ENCODE data around the gene ADGRG1. TPM values are rescaled to one million over a fixed set of nuclear protein-coding genes. Genes with fewer than 3 reads are reported as not detected.

The ADGRG1 gene
- total and polyA plus RNA-seq, 2 donors (not counting 1 experiment from before 2014, with no cell fraction given), result 1.6 to 1.8 TPM

- H2AFZ ChIP-seq (ENCODE audit: low read length), result no peak overlapping the region
- DNase-seq (ENCODE audit: low read depth in 2 of 2), result no peak
- no peak overlapping the region for H3K4me2 ChIP-seq (ENCODE audit: extremely low read depth, insufficient read depth, low read length)
- peaks cover under 1% of the 10 kb centered on the region for H3K27me3 ChIP-seq (ENCODE audit: control insufficient read depth, insufficient read depth, low read length)
- no peaks in the 10 kb centered on the region for H3K36me3 ChIP-seq (ENCODE audit: control insufficient read depth, insufficient read depth, low read length)
- no peaks in the 10 kb centered on the region for H3K9me3 ChIP-seq (ENCODE audit: control insufficient read depth, insufficient read depth, low read depth, low read length)
- no peak overlapping the region for H3K9ac ChIP-seq (ENCODE audit: insufficient read depth, low read length)
- no peaks in the 10 kb centered on the region for H3K79me2 ChIP-seq (ENCODE audit: control insufficient read depth, insufficient read depth, low read length)
- H3K27ac ChIP-seq (ENCODE audit: insufficient read depth, low read length), result no peak overlapping the region
- peaks cover 9% of the 10 kb centered on the region for H3K4me1 ChIP-seq (ENCODE audit: control insufficient read depth, extremely low read depth, insufficient read depth, low read length)
- H3K4me3 ChIP-seq (replicated peaks in 1 of 4; ENCODE audit: control extremely low read depth in 1 of 4, insufficient read depth in 1 of 4, low read depth in 3 of 4, low read length in 4 of 4), result no peak overlapping the region
- TF ChIP-seq CTCF (conservative IDR thresholded peaks at IDR 0.05 in 1 of 2, IDR thresholded peaks at IDR 0.05 in 1 of 2; ENCODE audit: low read depth in 1 of 2, low read length in 2 of 2), result no peak
- TF ChIP-seq EZH2 (IDR thresholded peaks at IDR 0.05; ENCODE audit: low read length, missing control alignments), result no peak
- no peaks in the 10 kb centered on the region for H4K20me1 ChIP-seq (ENCODE audit: control insufficient read depth, extremely low read depth, insufficient read depth, low read length)
Measured at GRCh38 chr16:57608462-57609113, 19.8 kb upstream of the ADGRG1 start.

- Histone ChIP-seq H3K4me2 (ENCODE audit: extremely low read depth, insufficient read depth, low read length) (no peak overlapping the region), H3K9ac (ENCODE audit: insufficient read depth, low read length) (no peak overlapping the region), H3K4me3 (replicated peaks in 1 of 4; ENCODE audit: control extremely low read depth in 1 of 4, insufficient read depth in 1 of 4, low read depth in 3 of 4, low read length in 4 of 4) (no peak overlapping the region), H3K9me3 (ENCODE audit: control insufficient read depth, insufficient read depth, low read depth, low read length) (no peaks in the 10 kb centered on the region), H2AFZ (ENCODE audit: low read length) (no peak overlapping the region), H3K4me1 (ENCODE audit: control insufficient read depth, extremely low read depth, insufficient read depth, low read length) (peaks cover 9% of the 10 kb centered on the region), H4K20me1 (ENCODE audit: control insufficient read depth, extremely low read depth, insufficient read depth, low read length) (no peaks in the 10 kb centered on the region), H3K36me3 (ENCODE audit: control insufficient read depth, insufficient read depth, low read length) (no peaks in the 10 kb centered on the region), H3K27ac (ENCODE audit: insufficient read depth, low read length) (no peak overlapping the region), H3K79me2 (ENCODE audit: control insufficient read depth, insufficient read depth, low read length) (no peaks in the 10 kb centered on the region), H3K27me3 (ENCODE audit: control insufficient read depth, insufficient read depth, low read length) (no peaks in the 10 kb centered on the region)
- DNase-seq (ENCODE audit: low read depth in 2 of 2), result peak; percentile 15 to 41
- no peak for TF ChIP-seq CTCF (conservative IDR thresholded peaks at IDR 0.05 in 1 of 2, IDR thresholded peaks at IDR 0.05 in 1 of 2; ENCODE audit: low read depth in 1 of 2, low read length in 2 of 2)
- no peak for TF ChIP-seq EZH2 (IDR thresholded peaks at IDR 0.05; ENCODE audit: low read length, missing control alignments)
Measured at GRCh38 chr16:57609541-57610401, 18.7 kb upstream of the ADGRG1 start.

- no peak overlapping the region for H3K4me2 ChIP-seq (ENCODE audit: extremely low read depth, insufficient read depth, low read length)
- DNase-seq (ENCODE audit: low read depth in 2 of 2), result no peak
- no peak overlapping the region for H2AFZ ChIP-seq (ENCODE audit: low read length)
- no peaks in the 10 kb centered on the region for H4K20me1 ChIP-seq (ENCODE audit: control insufficient read depth, extremely low read depth, insufficient read depth, low read length)
- H3K36me3 ChIP-seq (ENCODE audit: control insufficient read depth, insufficient read depth, low read length), result no peaks in the 10 kb centered on the region
- H3K4me1 ChIP-seq (ENCODE audit: control insufficient read depth, extremely low read depth, insufficient read depth, low read length), result peaks cover 8% of the 10 kb centered on the region
- H3K9me3 ChIP-seq (ENCODE audit: control insufficient read depth, insufficient read depth, low read depth, low read length), result no peaks in the 10 kb centered on the region
- H3K27me3 ChIP-seq (ENCODE audit: control insufficient read depth, insufficient read depth, low read length), result no peaks in the 10 kb centered on the region
- H3K27ac ChIP-seq (ENCODE audit: insufficient read depth, low read length), result no peak overlapping the region
- H3K79me2 ChIP-seq (ENCODE audit: control insufficient read depth, insufficient read depth, low read length), result no peaks in the 10 kb centered on the region
- no peak for TF ChIP-seq CTCF (conservative IDR thresholded peaks at IDR 0.05 in 1 of 2, IDR thresholded peaks at IDR 0.05 in 1 of 2; ENCODE audit: low read depth in 1 of 2, low read length in 2 of 2)
- H3K9ac ChIP-seq (ENCODE audit: insufficient read depth, low read length), result no peak overlapping the region
- H3K4me3 ChIP-seq (replicated peaks in 1 of 4; ENCODE audit: control extremely low read depth in 1 of 4, insufficient read depth in 1 of 4, low read depth in 3 of 4, low read length in 4 of 4), result no peak overlapping the region
Measured at GRCh38 chr16:57610611-57611010, 17.8 kb upstream of the ADGRG1 start.
